GM12873 (cell line): ENCODE data around the gene ANAPC2.

Source experiments
- TF ChIP-seq, protein P1 (sequence below): IDR thresholded peaks from 2 replicates; pipeline ENCODE4 v1.5.1; 2012; ENCODE audit warnings: low read depth, mild to moderate bottlenecking, moderate library complexity, low read length, control low read depth; ENCODE audit not compliant: insufficient read depth; ENCODE audit errors: missing control alignments

Gene ANAPC2

DNA sequence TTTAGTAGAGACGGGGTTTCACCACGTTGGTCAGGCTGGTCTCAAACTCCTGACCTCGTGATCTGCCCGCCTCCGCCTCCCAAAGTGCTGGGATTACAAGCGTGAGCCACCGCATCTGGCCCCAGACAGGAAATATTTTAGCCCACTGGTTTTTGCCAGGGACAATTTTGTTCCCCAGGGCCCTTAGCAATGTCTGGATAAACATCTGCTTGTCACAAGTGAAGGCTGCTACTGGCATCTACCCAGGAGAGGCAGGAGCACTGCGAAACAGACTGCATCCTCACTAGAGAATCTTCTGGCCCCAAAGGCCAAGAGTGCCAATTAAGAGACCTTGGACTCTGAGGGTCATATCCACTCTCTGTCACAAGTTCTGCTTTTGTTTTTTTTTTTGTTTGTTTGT, 14.6 kb upstream of the ANAPC2 start:
- TF ChIP-seq, protein P1, sequence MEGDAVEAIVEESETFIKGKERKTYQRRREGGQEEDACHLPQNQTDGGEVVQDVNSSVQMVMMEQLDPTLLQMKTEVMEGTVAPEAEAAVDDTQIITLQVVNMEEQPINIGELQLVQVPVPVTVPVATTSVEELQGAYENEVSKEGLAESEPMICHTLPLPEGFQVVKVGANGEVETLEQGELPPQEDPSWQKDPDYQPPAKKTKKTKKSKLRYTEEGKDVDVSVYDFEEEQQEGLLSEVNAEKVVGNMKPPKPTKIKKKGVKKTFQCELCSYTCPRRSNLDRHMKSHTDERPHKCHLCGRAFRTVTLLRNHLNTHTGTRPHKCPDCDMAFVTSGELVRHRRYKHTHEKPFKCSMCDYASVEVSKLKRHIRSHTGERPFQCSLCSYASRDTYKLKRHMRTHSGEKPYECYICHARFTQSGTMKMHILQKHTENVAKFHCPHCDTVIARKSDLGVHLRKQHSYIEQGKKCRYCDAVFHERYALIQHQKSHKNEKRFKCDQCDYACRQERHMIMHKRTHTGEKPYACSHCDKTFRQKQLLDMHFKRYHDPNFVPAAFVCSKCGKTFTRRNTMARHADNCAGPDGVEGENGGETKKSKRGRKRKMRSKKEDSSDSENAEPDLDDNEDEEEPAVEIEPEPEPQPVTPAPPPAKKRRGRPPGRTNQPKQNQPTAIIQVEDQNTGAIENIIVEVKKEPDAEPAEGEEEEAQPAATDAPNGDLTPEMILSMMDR = no peak

DNA sequence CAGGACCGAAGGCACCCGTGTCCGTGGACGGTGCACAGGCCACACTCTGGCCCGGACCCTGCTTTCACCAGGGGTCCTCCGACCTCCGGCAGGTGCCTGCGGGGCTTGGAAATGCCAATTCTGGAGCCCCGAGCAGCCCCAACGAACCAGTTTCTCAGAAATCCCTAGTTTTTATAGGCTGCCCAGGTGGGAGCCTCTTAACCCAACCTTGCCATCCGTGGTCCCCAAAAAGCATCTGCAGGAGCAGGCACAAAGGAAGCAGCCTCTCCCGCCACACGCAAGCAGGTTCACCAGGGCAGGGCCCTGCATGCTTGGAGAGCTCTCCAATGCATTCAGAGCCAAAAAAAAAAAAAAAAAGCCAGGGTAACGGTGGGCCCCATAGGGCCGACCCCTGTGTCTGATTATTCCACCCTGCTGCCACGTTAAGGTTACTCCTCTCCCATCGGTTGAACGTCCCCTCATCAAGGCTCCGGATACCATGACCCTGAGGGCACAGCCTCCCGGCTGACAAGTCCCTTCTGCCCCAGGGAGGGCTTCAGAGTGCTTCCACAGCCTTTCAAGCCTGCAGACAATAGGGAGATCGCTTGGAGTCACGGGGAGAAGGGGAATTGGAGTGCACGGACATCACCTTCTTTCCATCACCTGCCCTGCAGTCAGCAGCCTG, 13.0 kb upstream of the ANAPC2 start:
- TF ChIP-seq, protein P1 = no peak

DNA sequence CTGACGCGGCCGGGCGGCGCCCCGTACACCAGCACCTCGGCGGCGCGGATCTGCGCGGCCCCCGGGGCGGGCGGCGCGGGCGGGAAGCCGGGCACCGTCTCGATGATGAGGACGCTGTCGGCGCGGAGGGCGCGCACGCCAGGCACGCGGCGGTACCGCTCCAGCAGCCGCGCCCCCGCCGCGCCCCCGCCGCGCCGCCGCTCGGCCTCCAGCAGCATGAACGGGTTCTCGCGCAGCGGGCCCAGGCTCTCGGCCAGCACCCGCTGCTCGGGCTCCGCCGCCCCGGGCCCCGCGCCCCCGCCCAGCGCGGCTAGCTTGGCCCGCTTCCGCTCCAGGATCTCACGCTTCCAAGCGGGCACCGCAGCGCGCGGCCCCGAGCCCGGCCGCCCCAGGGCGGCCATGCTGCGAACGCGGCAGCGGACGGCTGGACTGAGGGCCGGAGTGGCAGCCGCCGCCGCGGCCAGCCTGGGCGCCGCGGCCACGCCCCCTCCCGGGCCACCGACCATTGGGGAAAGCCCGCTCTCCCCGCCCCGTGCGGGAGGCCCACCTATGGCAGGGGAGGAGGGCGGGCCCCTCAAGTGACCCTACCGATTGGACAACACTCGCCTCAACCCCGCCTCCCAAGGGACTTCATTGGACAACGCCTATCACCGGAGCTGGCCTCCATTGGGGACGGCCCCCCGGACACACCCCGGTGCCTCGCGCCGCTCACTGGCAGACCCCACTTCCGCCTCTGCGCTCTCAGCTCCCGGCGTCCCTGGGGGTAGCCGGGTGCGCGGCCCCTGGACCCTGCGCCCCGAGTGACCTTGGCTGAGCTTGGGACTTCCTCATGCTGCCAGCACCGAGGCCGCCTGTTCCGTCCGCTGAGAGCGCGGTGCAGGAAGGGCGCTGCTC, 12.2 kb upstream of the ANAPC2 start, which contains the start of gene TPRN:
TPRN (minus strand) TSS at position 431 of the 894 bp plus-strand sequence; CDS start at position 401, 30 bp downstream.
- TF ChIP-seq, protein P1 = no peak

DNA sequence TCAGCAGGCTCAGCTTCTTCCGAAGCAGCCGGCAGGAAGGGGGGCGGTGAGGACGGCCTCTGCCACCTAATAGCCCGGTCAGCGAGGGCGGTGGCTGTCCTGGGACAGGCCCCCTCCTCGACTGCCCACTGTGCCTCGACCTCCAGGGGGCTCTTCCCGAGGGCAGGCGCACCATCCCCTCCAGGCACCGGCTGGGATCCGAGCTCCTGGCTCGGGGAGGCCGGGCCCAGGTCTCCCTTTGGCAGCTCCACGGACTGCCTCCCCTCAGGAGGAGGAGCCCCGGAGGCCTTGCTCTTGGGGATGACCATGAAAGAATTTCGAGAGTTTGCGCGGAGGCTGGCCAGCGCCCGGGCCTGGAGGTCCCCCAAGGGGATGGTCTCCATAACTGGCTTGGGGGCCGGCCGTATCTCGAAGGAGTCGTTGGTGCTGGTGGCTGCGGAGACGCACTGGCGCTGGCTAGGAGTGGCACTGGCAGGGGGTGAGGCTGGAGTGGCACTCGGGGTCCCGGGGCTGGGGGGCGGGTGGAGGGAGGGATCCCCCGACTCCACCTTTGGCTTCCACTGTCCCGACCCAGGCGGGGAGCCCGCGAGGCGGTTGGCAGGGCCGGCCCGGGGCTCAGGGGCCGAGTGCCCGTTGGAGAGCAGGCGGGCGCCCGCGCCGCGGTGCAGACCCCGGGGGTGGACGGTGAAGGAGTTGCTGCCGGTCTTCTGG, 11.2 kb upstream of the ANAPC2 start:
- TF ChIP-seq, protein P1 = no peak

DNA sequence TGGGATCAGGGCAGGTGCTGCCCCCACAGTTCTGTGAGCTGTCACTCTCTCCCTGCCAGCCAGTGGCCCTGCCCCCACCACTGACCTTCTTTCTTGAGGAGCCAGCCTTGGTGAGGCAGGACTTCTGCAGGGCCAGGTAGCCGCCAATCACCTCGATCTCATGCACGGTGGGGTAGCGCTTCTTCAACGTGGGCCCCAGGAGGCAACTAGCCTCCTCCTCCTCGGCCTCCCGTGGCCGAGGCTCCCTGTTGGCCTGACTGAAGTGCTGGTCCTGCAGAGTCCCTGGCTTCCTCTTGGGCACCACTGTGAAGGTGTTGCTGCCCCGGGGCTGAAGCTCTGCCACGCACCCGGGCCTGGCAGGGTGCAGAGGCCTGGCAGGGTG, 10.5 kb upstream of the ANAPC2 start:
- TF ChIP-seq, protein P1 = no peak

DNA sequence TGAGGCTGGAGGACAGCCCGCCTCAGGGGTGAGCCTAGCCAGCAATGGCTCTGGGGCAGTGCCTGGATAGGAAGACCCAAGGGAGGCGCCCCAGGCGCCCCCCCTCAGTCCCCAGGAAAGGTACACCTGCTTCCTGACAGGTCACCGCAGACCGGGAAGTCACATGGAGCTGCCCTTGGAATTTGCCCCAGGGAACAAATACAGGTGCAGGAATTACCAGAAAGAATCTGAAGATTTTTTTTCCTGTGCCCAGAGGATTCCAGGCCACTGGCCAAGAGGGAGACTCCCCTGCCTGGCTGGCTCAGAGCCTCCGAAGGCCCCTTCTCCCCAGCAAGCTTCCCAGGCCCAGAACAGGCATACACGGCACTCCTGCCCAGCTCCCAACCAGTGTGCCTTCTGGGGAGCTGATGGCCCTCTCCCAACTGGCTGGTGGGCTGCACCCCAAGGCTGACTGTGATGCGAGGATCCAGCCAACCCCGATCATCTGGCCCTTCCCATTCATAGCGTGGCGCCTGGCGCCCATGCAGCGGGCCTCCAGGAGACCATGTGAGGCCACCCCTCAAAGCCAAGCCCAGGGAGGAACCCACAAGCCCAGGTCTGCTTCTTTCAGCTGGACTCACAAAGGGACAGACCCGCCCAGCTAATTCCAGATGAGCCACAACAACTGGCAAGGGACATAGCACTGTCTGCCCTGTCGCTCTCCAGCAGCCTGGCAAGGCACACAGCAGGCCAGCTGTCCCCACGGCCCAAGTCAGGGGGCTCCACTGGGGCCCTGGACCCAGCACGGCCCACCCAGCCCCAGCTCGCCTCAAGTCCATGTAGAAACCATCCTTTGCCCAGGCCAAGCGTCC, 9.9 kb upstream of the ANAPC2 start:
- TF ChIP-seq, protein P1 = no peak
